Heart right ventricle (tissue), 16 donors: ENCODE measurements around the gene ACOXL. TPM values are rescaled to one million over a fixed set of nuclear protein-coding genes. Genes with fewer than 3 reads are reported as not detected.

Experiments
- ATAC-seq, 8 donors: fragments of 200-7000 bp; cut with Tn5 transposase; one replicate each; pipeline ENCODE4 v1.9.1; 2020; ENCODE audit warnings: mild to moderate bottlenecking in 8 of 8, moderate library complexity in 8 of 8, moderate number of reproducible peaks in 1 of 8
- DNase-seq, 2 donors: peaks; one replicate each; pipeline ENCODE4 v3.0.0-alpha.2; 2020
- H3K27ac ChIP-seq, 10 donors: fragments of 200-600 bp; sonication (generic) in 2 of 10; one replicate each; pipeline versions ENCODE4 v1.5.0 to v1.8.0; 2020 to 2022; ENCODE audit warnings: mild to moderate bottlenecking in 3 of 10
- H3K27me3 ChIP-seq, 7 donors: fragments of 200-600 bp; one replicate each; pipeline ENCODE4 v1.8.0; 2021 to 2022; ENCODE audit warnings: mild to moderate bottlenecking in 2 of 7
- H3K36me3 ChIP-seq, 9 donors: fragments of 200-600 bp; sonication (generic) in 1 of 9; one replicate each; pipeline versions ENCODE4 v1.5.0 to v1.8.0; 2020 to 2022; ENCODE audit warnings: mild to moderate bottlenecking in 2 of 9
- H3K4me1 ChIP-seq, 9 donors: fragments of 200-600 bp; sonication (generic) in 1 of 9; one replicate each; pipeline versions ENCODE4 v1.5.0 to v1.8.0; 2020 to 2022; ENCODE audit warnings: mild to moderate bottlenecking in 4 of 9
- H3K4me3 ChIP-seq, 10 donors: fragments of 200-600 bp; sonication (generic) in 2 of 10; one replicate each; pipeline versions ENCODE4 v1.5.0 to v1.8.0; 2020 to 2022; ENCODE audit warnings: mild to moderate bottlenecking in 7 of 10, moderate library complexity in 2 of 10
- H3K9me3 ChIP-seq, 11 donors: fragments of 200-600 bp in 10 of 11; sonication (generic) in 2 of 11; one replicate each; pipeline versions ENCODE4 v1.5.0 to v1.8.0; 2013 to 2022; ENCODE audit warnings: mild to moderate bottlenecking in 2 of 11, control low read depth in 1 of 11, moderate library complexity in 1 of 11
- CTCF ChIP-seq, 9 donors: fragments of 200-600 bp; sonication (generic) in 2 of 9; IDR thresholded peaks; one replicate each; pipeline versions ENCODE4 v1.5.0 to v1.8.0; 2021 to 2022; ENCODE audit warnings: antibody characterized with exemption in 9 of 9, mild to moderate bottlenecking in 5 of 9, moderate library complexity in 1 of 9
- WGBS, 2 donors: extraction: QIAGEN DNeasy Blood & Tissue Kit; methylation state at CpG; one replicate each; pipeline ENCODE4 v1.1.7; 2013; ENCODE audit warnings: inconsistent platforms in 1 of 2; 5-methylcytosine and 5-hydroxymethylcytosine counted together
- intact Hi-C, 10 donors: fragments of 100-400 bp; cut with DNase I; formaldehyde crosslinking; loops; one replicate each; pipeline versions ENCODE4 v1.11.1 to v1.14.2; 2022
- polyA plus RNA-seq, 2 donors: library from polyadenylated mRNA; stranded (reverse); fragments of 200-250 nt; gene quantifications; one replicate each; pipeline ENCODE4 v1.2.3, GENCODE V29; 2013
- total RNA-seq, 10 donors: library from RNA; stranded (reverse); fragmentation: NEBNext Ultra II Directional in 3 of 10; extraction: Animal tissue kit (Norgen Biotek cat#: 25700) in 3 of 10; gene quantifications; one replicate each; pipeline versions ENCODE4 v1.2.1 to v1.2.4, GENCODE V29; 2021 to 2023
- donor health status: Arrhythmogenic right ventricular cardiomyopathy.
- donor health status: ischemic (EF 13 %, LVEDD 7.1; RV severe dilation, severe dysfunction).
- donor health status: healthy with polysubstance abuse.
- donor health status: DM: no; HTN: yes; CAD: no.
- donor health status: DM: no; HTN: no; CAD: no.
- donor health status: ischemic (EF 25% LVEDD 6.9; RV normal size, moderate dysfunction).
- donor health status: ischemic (EF 25% LVEDD 5.7; RV mildly dilated, moderate dysfunction).
- donor health status: healthy.
- donor health status: DM: yes; HTN: yes; CAD: no.
- donor health status: Ischemic cardiomyopathy.
- donor health status: ischemic (EF 35%, LVEDD 5.7; RV mildly dilated, moderate dysfunction).
- donor health status: nonischemic (EF 11% LVEDD 7.7; RV severe dilation, severe dysfunction).
- donor health status: DM: yes; HTN: yes; CAD: no.
- donor health status: PGD.
- donor health status: ischemic (EF 29% LVEDD 5.4; RV normal size, mild dysfunction).
- donor health status: nonischemic (EF 23%, LVEDD 6.1; RV moderate dilation, normal function).

ACOXL gene
- total and polyA plus RNA-seq, 12 donors: not detected

- Histone ChIP-seq H3K4me1 (peaks cover 0 to 3% (median 0%) of the 10 kb centered on the region in 9 donors), H3K27me3 (peaks cover 0 to 50% (median 33%) of the 10 kb centered on the region in 7 donors), H3K9me3 (no peaks in the 10 kb centered on the region), H3K4me3 (no peak overlapping the region), H3K27ac (no peak overlapping the region), H3K36me3 (no peaks in the 10 kb centered on the region)
- intact Hi-C loops: no loop called here
- no peak for TF ChIP-seq CTCF (IDR thresholded peaks at IDR 0.05)
- peak in 1 of 8 donors; percentile 55 for ATAC-seq
- DNase-seq: no peak
- 58 to 60% methylated on average over 12 of the region's 12 CpGs for WGBS, 2 donors
Measured at GRCh38 chr2:110858135-110858725, 125.9 kb downstream of the ACOXL start.

GRCh38 chr2:110858993-110859701, 126.8 kb downstream of the ACOXL start:
- no peaks in the 10 kb centered on the region for H3K36me3 ChIP-seq
- peaks cover 0 to 50% (median 35%) of the 10 kb centered on the region in 7 donors for H3K27me3 ChIP-seq
- intact Hi-C loops: no loop called here
- H3K9me3 ChIP-seq: no peaks in the 10 kb centered on the region
- H3K27ac ChIP-seq: no peak overlapping the region
- no peak overlapping the region for H3K4me3 ChIP-seq
- no peaks in the 10 kb centered on the region for H3K4me1 ChIP-seq
- ATAC-seq (no peak), DNase-seq (no peak)
- WGBS, 2 donors: 69 to 72% methylated on average over 13 of the region's 13 CpGs
- TF ChIP-seq CTCF (IDR thresholded peaks at IDR 0.05): no peak

- H3K27me3 ChIP-seq: peaks cover 0 to 53% (median 37%) of the 10 kb centered on the region in 7 donors
Measured at GRCh38 chr2:110860630-110861029, 128.3 kb downstream of the ACOXL start.

More at GRCh38 chr2:110860630-110861029, 128.3 kb downstream of the ACOXL start:
- Histone ChIP-seq H3K4me1 (no peaks in the 10 kb centered on the region), H3K4me3 (no peak overlapping the region), H3K27ac (no peak overlapping the region), H3K9me3 (no peaks in the 10 kb centered on the region), H3K36me3 (no peaks in the 10 kb centered on the region)
- DNase-seq (no peak), ATAC-seq (no peak)
- intact Hi-C loops: loop anchor here in 1 of 10 donors (10.0 kb wide), 1 partner anchor 184 kb away; no protein-coding TSS in a partner anchor
- WGBS, 2 donors: 70 to 73% methylated on average over 8 of the region's 8 CpGs
- no peak for TF ChIP-seq CTCF (IDR thresholded peaks at IDR 0.05)
